NT2/D1 (cell line): ENCODE data around the gene PCDHA9.
"Not testable (repeated sequence)": the region's sequence is repeated elsewhere in the genome, so short reads cannot be mapped to it uniquely, and the experiment has no call there.

ENCODE experiments used
- DNase-seq: peaks from one replicate; pipeline ENCODE4 v3.0.0-alpha.2; 2011; ENCODE audit warnings: low read depth, low spot score
- H3K27me3 ChIP-seq: 2 replicates; pipeline ENCODE4 v1.6.0; 2011; ENCODE audit warnings: mild to moderate bottlenecking; ENCODE audit not compliant: insufficient read length, insufficient read depth
- H3K36me3 ChIP-seq: 2 replicates; pipeline ENCODE4 v1.6.1; 2011; ENCODE audit warnings: mild to moderate bottlenecking, low read length, mixed read lengths; ENCODE audit not compliant: insufficient read depth, insufficient read length
- H3K4me1 ChIP-seq: 2 replicates; pipeline ENCODE4 v1.5.1; 2011; ENCODE audit not compliant: insufficient read depth, insufficient read length
- H3K4me3 ChIP-seq: 2 replicates; pipeline ENCODE4 v1.5.1; 2011; ENCODE audit warnings: low read depth; ENCODE audit not compliant: insufficient read length
- H3K9ac ChIP-seq: 2 replicates; pipeline ENCODE4 v1.6.0; 2011; ENCODE audit warnings: low read depth; ENCODE audit not compliant: insufficient read length
- H3K9me3 ChIP-seq: 2 replicates; pipeline ENCODE4 v1.5.1; 2011; ENCODE audit warnings: mild to moderate bottlenecking, low read length; ENCODE audit not compliant: insufficient read depth
- SUZ12 ChIP-seq: IDR thresholded peaks from 2 replicates; pipeline ENCODE4 v1.6.1; 2011; ENCODE audit not compliant: insufficient read length, insufficient read depth; ENCODE audit errors: extremely low read depth
- YY1 ChIP-seq: IDR thresholded peaks from 2 replicates; pipeline ENCODE4 v1.6.1; 2011; ENCODE audit not compliant: insufficient read length, insufficient read depth
- ZNF274 ChIP-seq: IDR thresholded peaks from 2 replicates; pipeline ENCODE4 v1.6.1; 2011; ENCODE audit warnings: mild to moderate bottlenecking, low read depth, low read length

The PCDHA9 gene

GRCh38 chr5:140833993-140834392, 14.2 kb upstream of the PCDHA9 start, which contains the start of gene PCDHA7:
PCDHA7 (plus strand) TSS chr5:140834269; CDS start chr5:140834384, 115 bp downstream.
- no peak for DNase-seq
- TF ChIP-seq ZNF274, result no peak
- no peak for TF ChIP-seq SUZ12
- no peak for TF ChIP-seq YY1
- Histone ChIP-seq H3K27me3 (no peaks in the 10 kb centered on the region), H3K4me1 (no peaks in the 10 kb centered on the region), H3K9ac (peak within 1 kb of the TSS; percentile 51), H3K9me3 (peaks cover 3% of the 10 kb centered on the region; the same call in 1 of the 2 replicates), H3K36me3 (no peaks in the 10 kb centered on the region), H3K4me3 (peak within 1 kb of the TSS; percentile 43)

GRCh38 chr5:140834439-140835008, 13.7 kb upstream of the PCDHA9 start:
- peak overlapping the region; percentile 43 for H3K4me3 ChIP-seq
- not testable (repeated sequence) for H3K4me1 ChIP-seq, H3K27me3 ChIP-seq, H3K9me3 ChIP-seq, DNase-seq, H3K9ac ChIP-seq, H3K36me3 ChIP-seq

DNA sequence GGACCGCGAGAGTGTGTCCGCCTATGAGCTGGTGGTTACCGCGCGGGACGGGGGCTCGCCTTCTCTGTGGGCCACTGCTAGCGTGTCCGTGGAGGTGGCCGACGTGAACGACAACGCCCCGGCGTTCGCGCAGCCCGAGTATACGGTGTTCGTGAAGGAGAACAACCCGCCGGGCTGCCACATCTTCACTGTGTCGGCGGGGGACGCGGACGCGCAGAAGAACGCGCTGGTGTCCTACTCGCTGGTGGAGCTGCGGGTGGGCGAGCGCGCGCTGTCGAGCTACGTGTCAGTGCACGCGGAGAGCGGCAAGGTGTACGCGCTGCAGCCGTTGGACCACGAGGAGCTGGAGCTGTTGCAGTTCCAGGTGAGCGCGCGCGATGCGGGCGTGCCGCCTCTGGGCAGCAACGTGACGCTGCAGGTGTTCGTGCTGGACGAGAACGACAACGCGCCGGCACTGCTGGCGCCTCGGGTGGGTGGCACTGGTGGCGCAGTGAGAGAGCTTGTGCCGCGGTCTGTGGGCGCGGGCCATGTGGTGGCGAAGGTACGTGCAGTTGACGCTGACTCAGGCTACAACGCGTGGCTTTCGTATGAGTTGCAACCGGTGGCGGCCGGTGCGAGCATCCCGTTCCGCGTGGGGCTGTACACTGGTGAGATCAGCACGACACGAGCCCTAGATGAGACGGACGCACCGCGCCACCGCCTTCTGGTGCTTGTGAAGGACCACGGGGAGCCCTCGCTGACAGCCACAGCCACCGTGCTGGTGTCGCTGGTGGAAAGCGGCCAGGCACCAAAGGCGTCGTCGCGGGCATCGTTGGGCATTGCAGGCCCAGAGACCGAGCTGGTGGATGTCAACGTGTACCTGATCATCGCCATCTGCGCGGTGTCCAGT, 12.3 kb upstream of the PCDHA9 start:
- H3K36me3 ChIP-seq, result no peaks in the 10 kb centered on the region
- H3K27me3 ChIP-seq, result no peaks in the 10 kb centered on the region
- H3K9ac ChIP-seq, result no peak overlapping the region
- H3K4me1 ChIP-seq, result no peaks in the 10 kb centered on the region
- H3K9me3 ChIP-seq, result peaks cover 3% of the 10 kb centered on the region; the same call in 1 of the 2 replicates
- TF ChIP-seq YY1 (no peak), ZNF274 (no peak), SUZ12 (no peak)
- no peak for DNase-seq
- H3K4me3 ChIP-seq, result no peak overlapping the region

DNA sequence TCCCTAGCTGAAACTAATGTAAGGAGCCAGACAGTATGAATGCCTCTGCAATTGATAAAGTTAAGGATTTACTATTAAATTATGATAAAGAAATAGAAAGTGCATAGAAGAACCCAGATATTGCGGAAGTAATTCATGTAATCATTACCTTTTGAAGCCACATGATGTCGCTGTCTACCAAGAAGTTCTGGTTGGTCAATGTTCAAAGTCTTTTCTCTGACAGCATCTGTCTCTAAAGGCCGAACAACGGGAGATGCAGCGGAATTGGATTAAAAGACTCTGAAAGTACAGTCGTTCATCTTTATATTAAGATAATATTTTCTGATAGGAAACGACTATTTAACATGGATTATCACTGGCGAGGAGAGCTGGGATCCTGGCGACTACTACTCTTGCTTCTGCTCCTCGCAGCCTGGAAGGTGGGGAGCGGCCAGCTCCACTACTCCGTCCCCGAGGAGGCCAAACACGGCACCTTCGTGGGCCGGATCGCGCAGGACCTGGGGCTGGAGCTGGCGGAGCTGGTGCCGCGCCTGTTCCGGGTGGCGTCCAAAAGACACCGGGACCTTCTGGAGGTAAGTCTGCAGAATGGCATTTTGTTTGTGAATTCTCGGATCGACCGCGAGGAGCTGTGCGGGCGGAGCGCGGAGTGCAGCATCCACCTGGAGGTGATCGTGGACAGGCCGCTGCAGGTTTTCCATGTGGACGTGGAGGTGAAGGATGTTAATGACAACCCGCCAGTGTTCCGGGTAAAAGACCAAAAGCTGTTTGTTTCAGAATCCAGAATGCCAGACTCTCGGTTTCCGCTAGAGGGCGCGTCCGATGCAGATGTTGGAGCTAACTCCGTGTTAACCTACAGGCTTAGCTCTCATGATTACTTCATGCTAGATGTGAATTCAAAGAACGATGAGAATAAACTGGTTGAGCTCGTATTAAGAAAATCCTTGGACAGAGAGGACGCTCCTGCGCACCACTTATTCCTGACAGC, 6.9 kb upstream of the PCDHA9 start, which contains the start of gene PCDHA8:
TSS of gene PCDHA8 (plus strand) at position 210 of the 985 bp plus-strand sequence. CDS start at position 345, 135 bp downstream.
- DNase-seq, result no peak
- Histone ChIP-seq H3K4me1 (no peaks in the 10 kb centered on the region), H3K9ac (no peak within 1 kb of the TSS), H3K9me3 (no peaks in the 10 kb centered on the region), H3K36me3 (no peaks in the 10 kb centered on the region), H3K4me3 (peak within 1 kb of the TSS; percentile 29), H3K27me3 (no peaks in the 10 kb centered on the region)
- no peak for TF ChIP-seq YY1
- TF ChIP-seq ZNF274, result no peak
- TF ChIP-seq SUZ12, result no peak

DNA sequence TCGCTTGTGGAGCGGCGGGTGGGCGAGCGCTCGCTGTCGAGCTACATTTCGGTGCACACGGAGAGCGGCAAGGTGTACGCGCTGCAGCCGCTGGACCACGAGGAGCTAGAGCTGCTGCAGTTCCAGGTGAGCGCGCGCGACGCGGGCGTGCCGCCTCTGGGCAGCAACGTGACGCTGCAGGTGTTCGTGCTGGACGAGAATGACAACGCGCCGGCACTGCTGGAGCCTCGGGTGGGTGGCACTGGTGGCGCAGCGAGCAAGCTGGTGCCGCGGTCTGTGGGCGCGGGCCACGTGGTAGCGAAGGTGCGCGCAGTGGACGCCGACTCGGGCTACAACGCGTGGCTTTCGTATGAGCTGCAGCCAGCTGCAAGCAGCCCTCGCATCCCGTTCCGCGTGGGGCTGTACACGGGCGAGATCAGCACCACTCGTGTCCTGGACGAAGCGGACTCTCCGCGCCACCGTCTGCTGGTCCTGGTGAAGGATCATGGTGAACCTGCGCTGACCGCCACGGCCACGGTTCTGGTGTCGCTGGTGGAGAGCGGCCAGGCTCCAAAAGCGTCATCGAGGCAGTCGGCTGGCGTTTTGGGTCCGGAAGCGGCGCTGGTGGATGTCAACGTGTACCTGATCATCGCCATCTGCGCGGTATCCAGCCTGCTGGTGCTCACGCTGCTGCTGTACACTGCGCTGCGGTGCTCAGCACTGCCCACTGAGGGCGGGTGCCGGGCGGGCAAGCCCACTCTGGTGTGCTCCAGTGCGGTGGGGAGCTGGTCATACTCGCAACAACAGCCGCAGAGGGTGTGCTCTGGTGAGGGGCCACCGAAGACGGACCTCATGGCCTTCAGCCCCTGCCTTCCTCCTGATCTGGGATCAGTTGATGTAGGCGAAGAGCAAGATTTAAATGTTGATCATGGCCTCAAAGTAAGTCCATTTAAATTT, 5.1 kb upstream of the PCDHA9 start:
- no peaks in the 10 kb centered on the region for H3K27me3 ChIP-seq
- H3K36me3 ChIP-seq, result no peaks in the 10 kb centered on the region
- no peaks in the 10 kb centered on the region for H3K9me3 ChIP-seq
- H3K4me3 ChIP-seq, result no peak overlapping the region
- no peaks in the 10 kb centered on the region for H3K4me1 ChIP-seq
- TF ChIP-seq YY1 (no peak), SUZ12 (no peak), ZNF274 (no peak)
- no peak overlapping the region for H3K9ac ChIP-seq
- DNase-seq, result no peak

DNA sequence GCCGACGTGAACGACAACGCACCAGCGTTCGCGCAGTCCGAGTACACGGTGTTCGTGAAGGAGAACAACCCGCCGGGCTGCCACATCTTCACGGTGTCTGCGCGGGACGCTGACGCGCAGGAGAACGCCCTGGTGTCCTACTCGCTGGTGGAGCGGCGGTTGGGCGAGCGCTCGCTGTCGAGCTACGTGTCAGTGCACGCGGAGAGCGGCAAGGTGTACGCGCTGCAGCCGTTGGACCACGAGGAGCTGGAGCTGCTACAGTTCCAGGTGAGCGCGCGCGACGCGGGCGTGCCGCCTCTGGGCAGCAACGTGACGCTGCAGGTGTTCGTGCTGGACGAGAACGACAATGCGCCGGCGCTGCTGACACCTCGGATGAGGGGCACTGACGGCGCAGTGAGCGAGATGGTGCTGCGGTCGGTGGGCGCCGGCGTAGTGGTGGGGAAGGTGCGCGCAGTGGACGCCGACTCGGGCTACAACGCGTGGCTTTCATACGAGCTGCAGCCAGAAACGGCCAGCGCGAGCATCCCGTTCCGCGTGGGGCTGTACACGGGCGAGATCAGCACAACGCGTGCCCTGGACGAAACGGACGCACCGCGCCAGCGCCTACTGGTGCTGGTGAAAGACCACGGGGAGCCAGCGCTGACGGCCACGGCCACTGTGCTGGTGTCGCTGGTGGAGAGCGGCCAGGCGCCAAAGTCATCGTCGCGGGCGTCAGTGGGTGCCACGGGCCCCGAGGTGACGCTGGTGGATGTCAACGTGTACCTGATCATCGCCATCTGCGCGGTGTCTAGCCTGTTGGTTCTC, 1.9 kb downstream of the PCDHA9 start:
- H3K9me3 ChIP-seq, H3K4me1 ChIP-seq, H3K27me3 ChIP-seq, H3K9ac ChIP-seq, DNase-seq, H3K36me3 ChIP-seq, H3K4me3 ChIP-seq: not testable (repeated sequence)
